ENCODE measurements around the gene THTPA.
"Not testable (repeated sequence)": the region's sequence is repeated elsewhere in the genome, so short reads cannot be mapped to it uniquely, and the experiment has no call there.

Gene THTPA

DNA sequence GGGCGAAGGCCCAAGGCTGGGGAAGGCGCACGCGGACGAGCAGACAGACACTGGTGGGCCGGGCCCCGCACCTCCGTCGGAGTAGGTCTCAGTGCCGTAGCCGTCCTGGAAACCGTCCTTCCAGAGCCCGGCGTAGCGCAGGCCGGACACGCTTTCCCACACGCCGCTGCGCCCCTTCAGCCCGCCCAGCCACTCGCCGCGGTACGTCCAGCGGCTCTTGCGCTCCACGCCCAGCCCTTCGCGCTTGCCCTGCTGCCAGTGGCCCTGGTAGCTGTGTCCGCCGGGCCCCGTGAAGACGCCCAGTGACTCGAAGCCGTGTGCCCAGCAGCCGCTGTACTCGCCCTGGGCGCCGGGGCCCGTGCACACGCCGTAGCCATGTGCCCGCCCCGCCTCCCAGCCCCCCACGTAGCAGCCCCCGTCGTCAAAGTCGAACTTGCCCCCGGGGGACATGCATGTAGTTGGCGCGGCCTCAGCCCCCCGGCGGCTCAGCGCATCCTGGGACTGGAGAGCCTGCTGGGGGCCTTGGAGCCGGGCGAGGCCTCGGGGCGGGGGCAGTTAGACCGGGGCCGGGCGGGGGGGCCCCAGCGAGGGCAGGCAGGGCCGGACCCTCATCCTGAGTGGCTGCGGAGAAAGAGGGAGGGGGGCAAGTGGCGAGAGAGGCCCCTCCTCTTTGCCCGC, 21.1 kb downstream of the THTPA start:
- peaks cover 57% of the 10 kb centered on the region for H3K27me3 Mint-ChIP-seq (ENCODE audit: low read depth)
- no peak overlapping the region for H3K27ac Mint-ChIP-seq
- H3K4me3 Mint-ChIP-seq: peak overlapping the region; percentile 2

DNA sequence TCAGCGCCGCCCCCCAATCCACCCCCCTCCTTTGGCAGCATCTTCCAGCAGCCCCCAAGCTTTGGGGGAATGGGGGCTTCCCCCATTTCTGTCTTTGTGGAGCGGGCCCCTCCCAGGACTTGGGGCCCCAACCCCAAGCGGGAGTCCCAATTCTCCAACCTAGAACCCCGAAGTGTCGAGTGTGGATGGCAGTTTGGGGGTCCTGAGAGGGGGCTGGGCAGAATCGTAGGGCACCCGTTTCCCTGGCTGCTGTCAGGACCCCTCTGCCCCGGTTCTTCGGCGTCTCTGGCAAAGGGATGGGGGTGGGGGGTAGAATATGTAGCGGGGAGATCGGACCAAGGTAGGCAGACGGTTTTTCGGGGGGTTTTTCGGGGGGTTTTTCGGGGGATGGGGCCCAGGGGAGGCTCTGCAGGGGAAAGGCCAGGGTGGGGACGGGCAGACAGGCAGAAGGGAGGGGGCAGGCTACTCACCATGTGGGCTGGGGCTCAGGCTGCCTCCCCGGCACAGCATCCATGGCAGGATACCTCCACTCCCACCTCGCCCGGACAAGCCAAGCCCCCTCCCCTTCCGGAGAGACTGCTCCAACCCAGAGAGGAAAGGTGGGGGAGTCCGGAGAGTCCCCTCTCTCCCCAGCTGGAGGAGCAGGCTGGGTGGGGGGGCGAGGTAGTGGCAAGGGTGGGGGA, 21.8 kb downstream of the THTPA start:
- H3K4me3 Mint-ChIP-seq: no peak overlapping the region
- no peaks in the 10 kb centered on the region for H3K36me3 Mint-ChIP-seq (ENCODE audit: low read depth)
- no peak overlapping the region for H3K27ac Mint-ChIP-seq
- H3K9me3 Mint-ChIP-seq: no peaks in the 10 kb centered on the region
- H3K27me3 Mint-ChIP-seq (ENCODE audit: low read depth): peaks cover 52% of the 10 kb centered on the region
- H3K4me1 Mint-ChIP-seq (ENCODE audit: low read depth): peaks cover 13% of the 10 kb centered on the region

More for the DNA sequence above, 21.1 kb downstream of the THTPA start:
- Mint-ChIP-seq H3K4me1 (ENCODE audit: low read depth) (peaks cover 18% of the 10 kb centered on the region), H3K36me3 (ENCODE audit: low read depth) (no peaks in the 10 kb centered on the region), H3K9me3 (no peaks in the 10 kb centered on the region)

DNA sequence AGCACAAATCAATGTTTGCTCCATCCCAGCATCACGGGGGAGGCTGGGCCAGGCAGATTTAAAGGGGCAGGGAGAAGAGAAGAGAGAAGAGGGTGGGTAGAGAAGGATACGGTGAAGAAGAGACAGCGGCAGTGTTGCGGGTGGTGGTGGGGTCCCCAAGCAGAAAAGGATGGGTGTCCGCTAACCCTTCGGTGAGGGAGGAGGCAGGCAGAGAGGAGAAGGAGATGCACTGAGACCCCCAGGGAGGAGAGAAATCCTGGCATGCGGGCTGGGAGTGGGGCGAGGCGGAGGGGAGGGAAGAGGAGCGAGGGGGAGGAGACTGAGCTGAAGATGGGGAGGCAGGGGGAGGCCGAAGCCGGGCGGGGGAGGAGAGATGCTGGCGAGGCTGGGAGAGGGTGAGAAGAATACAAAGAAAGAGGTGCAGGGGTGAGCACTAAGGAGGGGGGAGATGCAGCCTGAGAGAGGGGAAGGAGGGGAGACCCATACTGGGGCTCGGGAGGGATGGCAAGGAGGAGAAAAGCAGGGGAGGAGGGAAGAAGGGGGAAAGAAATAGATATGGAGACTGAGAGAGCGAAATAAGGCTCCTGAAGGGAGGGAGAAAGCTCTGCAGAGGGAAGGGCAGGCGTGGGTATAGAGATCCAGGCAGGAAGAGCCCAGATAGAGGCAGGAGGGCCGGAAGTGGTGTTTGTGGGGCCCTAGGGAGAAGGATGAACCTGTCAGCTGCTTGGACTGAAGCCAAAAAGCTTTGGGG, 22.7 kb downstream of the THTPA start, which contains the start of gene JPH4:
JPH4 (minus strand) TSS at position 231 of the 751 bp plus-strand sequence. CDS start 1,337 bp downstream, outside the sequence.
- Mint-ChIP-seq H3K4me3 (peak within 1 kb of the TSS; percentile 37), H3K9me3 (no peaks in the 10 kb centered on the region), H3K27ac (no peak within 1 kb of the TSS), H3K27me3 (ENCODE audit: low read depth) (peaks cover 48% of the 10 kb centered on the region), H3K4me1 (ENCODE audit: low read depth) (peaks cover 11% of the 10 kb centered on the region), H3K36me3 (ENCODE audit: low read depth) (no peaks in the 10 kb centered on the region)

DNA sequence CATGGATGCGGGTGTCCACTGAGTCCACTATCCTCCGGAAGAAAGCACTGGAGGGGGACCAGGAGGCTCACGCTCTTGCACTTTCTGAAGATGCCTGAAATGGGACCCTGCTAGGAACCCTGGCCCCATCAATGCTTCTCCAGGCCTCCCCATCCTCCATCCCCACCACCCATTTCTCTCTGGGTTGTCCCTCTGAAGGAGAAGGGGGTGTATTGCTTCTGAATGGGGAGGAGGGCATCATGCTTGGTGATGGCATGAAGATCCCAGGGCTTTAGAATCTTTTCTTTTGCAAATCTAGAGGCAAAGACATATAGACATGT, 23.2 kb downstream of the THTPA start:
- H3K36me3 Mint-ChIP-seq (ENCODE audit: low read depth): no peaks in the 10 kb centered on the region
- peaks cover 11% of the 10 kb centered on the region for H3K4me1 Mint-ChIP-seq (ENCODE audit: low read depth)
- H3K27me3 Mint-ChIP-seq (ENCODE audit: low read depth): peaks cover 48% of the 10 kb centered on the region
- no peaks in the 10 kb centered on the region for H3K9me3 Mint-ChIP-seq
- H3K27ac Mint-ChIP-seq: no peak overlapping the region
- H3K4me3 Mint-ChIP-seq: no peak overlapping the region

DNA sequence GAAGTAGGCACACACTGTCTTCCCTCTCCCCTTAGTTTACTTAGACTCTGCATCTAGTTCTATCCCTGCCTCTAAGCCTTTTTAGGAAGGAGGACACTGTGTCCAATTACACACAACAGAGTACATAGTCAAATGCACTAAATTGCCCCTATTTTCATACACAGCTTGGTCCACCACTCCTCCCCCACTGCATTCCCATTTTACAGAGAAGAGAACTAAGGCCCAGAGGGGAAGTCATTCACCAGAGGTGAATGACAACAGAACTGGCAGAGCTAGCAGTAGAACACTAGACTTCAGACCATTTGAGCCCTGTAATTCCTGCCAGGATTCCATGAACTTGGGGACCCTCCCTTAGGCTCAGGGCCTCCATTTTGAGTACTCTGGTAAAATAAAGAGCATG, 23.7 kb downstream of the THTPA start:
- H3K9me3 Mint-ChIP-seq: no peaks in the 10 kb centered on the region
- peaks cover 11% of the 10 kb centered on the region for H3K4me1 Mint-ChIP-seq (ENCODE audit: low read depth)
- H3K27ac Mint-ChIP-seq: no peak overlapping the region
- H3K4me3 Mint-ChIP-seq: no peak overlapping the region
- no peaks in the 10 kb centered on the region for H3K36me3 Mint-ChIP-seq (ENCODE audit: low read depth)
- H3K27me3 Mint-ChIP-seq (ENCODE audit: low read depth): peaks cover 43% of the 10 kb centered on the region

DNA sequence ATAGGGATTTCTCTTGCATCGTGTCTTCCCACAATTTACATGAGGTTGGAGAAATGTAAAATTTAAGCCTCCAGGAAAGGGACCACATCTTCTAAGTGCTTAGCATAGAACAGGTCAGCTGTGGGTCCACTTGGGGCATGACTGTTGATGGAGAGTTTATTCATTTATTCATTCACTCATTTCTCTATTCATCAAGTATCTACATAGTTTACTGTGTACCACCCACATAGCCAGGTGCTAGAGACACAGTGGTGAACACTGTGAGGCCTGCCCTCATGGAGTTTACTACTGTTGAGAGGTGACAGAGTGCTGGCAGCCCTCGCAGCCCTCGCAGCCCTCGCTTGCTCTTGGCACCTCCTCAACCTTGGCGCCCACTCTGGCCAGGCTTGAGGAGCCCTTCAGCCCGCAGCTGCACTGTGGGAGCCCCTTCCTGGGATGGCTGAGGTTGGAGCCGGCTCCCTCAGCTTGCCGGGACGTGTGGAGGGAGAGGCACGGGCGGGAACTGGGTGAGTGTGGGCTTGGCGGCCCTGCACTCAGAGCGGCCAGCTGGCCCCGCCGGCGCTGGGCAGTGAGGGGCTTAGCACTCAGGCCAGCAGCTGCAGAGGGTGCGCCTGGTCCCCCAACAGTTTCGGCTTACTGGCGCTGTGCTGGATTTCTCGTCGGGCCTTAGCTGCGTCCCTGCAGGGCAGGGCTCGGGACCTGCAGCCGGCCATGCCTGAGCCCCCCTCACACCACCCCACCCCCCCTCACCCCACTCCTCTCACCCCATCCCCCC, 24.3 kb downstream of the THTPA start:
- no peaks in the 10 kb centered on the region for H3K36me3 Mint-ChIP-seq (ENCODE audit: low read depth)
- H3K4me1 Mint-ChIP-seq (ENCODE audit: low read depth): peaks cover 11% of the 10 kb centered on the region
- peaks cover 37% of the 10 kb centered on the region for H3K27me3 Mint-ChIP-seq (ENCODE audit: low read depth)
- no peak overlapping the region for H3K4me3 Mint-ChIP-seq
- no peak overlapping the region for H3K27ac Mint-ChIP-seq
- no peaks in the 10 kb centered on the region for H3K9me3 Mint-ChIP-seq

DNA sequence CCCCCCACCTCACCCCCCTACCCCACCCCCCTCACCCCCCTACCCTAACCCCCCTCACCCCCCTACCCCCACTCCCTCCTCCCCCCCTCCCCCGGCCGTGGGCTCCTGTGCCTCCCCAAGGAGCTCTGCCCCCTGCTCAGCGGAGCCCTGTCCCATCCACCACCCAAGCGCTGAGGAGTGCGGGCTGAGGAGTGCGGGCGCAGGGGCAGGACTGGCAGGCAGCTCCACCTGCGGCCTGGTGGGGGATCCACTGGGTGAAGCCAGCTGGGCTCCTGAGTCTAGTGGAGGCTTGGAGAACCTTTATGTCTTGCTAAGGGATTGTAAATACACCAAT, 24.8 kb downstream of the THTPA start:
- Mint-ChIP-seq H3K27ac (no peak overlapping the region), H3K36me3 (ENCODE audit: low read depth) (no peaks in the 10 kb centered on the region), H3K4me3 (no peak overlapping the region), H3K9me3 (no peaks in the 10 kb centered on the region), H3K4me1 (ENCODE audit: low read depth) (peaks cover 11% of the 10 kb centered on the region), H3K27me3 (ENCODE audit: low read depth) (peaks cover 38% of the 10 kb centered on the region)

DNA sequence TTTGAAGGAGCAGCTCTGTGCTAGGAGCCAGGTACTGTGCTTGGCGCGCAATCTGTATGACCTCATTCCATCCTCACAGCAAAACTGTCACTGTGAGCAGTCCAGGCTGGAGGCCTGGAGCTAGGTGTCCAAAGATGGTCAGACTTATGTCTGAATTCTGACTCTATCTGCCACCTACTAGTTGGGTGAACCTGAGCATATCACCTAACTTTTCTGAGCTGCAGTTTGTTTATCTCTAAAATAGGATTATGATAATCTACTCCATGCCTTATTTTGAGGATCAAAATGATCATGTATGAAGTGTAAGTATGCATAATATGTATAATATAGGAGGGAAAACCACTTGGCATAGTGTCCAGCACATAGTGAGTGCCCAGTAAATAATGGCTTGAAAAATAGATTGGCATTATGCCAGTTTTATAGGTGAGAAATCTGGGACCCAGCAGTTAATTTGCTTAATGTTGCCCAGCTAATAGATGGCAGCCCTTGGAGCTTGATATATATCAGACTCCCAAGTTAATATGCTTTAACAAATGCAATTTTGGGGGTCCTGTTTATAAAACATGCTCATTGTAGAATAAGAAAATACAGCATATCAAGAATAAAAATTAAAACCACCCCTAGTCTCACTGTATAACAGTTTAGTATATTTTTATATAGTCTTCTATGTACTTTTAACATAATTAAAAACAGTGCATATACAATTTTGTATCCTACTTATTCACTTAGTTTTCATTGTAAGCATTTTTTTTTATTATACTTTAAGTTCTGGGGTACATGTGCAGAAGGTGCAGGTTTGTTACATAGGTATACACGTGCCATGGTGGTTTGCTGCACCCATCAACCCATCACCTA, 27.1 kb downstream of the THTPA start:
- peaks cover 22% of the 10 kb centered on the region for H3K27me3 Mint-ChIP-seq (ENCODE audit: low read depth)

DNA sequence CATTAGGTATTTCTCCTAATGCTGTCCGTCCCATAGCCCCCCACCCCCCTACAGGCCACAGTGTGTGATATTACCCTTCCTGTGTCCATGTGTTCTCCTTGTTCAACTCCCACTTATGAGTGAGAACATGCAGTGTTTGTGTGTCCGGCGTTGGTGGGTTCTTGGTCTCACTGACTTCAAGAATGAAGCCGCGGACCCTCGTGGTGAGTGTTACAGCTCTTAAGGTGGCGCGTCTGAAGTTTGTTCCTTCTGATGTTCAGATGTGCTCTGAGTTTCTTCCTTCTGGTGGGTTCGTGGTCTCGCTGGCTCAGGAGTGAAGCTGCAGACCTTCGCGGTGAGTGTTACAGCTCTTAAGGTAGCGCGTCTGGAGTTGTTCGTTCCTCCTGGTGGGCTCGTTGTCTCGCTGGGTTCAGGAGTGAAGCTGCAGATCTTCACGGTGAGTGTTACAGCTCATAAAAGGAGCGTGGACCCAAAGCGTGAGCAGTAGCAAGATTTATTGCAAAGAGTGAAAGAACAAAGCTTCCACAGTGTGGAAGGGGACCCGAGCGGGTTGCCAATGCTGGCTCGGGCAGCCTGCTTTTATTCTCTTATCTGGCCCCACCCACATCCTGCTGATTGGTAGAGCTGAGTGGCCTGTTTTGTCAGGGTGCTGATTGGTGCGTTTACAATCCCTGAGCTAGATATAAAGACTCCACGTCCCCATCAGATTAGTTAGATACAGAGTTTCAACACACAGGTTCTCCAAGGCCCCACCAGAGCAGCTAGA, 27.9 kb downstream of the THTPA start:
- H3K4me1 Mint-ChIP-seq (ENCODE audit: low read depth); H3K36me3 Mint-ChIP-seq (ENCODE audit: low read depth); H3K4me3 Mint-ChIP-seq; H3K27ac Mint-ChIP-seq; H3K9me3 Mint-ChIP-seq: not testable (repeated sequence)
- peaks cover 19% of the 10 kb centered on the region for H3K27me3 Mint-ChIP-seq (ENCODE audit: low read depth)

More for the DNA sequence above, 27.1 kb downstream of the THTPA start:
- Mint-ChIP-seq H3K9me3 (no peaks in the 10 kb centered on the region), H3K36me3 (ENCODE audit: low read depth) (no peaks in the 10 kb centered on the region), H3K4me1 (ENCODE audit: low read depth) (peaks cover 6% of the 10 kb centered on the region), H3K4me3 (no peak overlapping the region), H3K27ac (no peak overlapping the region)

DNA sequence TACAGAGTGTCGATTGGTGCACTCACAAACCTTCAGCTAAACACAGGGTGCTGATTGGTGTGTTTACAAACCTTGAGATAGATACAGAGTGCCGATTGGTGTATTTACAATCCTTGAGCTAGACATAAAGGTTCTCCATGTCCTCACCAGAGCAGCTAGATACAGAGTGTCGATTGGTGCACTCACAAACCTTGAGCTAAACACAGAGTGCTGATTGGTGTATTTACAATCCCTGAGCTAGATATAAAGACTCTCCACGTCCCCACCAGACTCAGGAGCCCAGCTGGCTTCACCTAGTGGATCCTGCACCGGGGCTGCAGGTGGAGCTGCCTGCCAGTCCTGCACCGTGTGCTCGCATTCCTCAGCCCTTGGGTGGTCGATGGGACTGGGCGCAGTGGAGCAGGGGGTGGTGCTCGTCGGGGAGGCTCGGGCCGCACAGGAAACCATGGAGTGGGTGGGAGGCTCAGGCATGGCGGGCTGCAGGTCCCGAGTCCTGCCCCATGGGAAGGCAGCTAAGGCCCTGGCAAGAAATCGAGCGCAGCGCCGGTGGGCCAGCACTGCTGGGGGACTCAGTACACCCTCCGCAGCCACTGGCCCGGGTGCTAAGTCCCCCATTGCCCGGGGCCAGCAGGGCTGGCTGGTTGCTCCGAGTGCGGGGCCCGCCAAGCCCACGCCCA, 28.6 kb downstream of the THTPA start:
- not testable (repeated sequence) for H3K36me3 Mint-ChIP-seq (ENCODE audit: low read depth); H3K4me1 Mint-ChIP-seq (ENCODE audit: low read depth)
- H3K27me3 Mint-ChIP-seq (ENCODE audit: low read depth): peaks cover 13% of the 10 kb centered on the region

DNA sequence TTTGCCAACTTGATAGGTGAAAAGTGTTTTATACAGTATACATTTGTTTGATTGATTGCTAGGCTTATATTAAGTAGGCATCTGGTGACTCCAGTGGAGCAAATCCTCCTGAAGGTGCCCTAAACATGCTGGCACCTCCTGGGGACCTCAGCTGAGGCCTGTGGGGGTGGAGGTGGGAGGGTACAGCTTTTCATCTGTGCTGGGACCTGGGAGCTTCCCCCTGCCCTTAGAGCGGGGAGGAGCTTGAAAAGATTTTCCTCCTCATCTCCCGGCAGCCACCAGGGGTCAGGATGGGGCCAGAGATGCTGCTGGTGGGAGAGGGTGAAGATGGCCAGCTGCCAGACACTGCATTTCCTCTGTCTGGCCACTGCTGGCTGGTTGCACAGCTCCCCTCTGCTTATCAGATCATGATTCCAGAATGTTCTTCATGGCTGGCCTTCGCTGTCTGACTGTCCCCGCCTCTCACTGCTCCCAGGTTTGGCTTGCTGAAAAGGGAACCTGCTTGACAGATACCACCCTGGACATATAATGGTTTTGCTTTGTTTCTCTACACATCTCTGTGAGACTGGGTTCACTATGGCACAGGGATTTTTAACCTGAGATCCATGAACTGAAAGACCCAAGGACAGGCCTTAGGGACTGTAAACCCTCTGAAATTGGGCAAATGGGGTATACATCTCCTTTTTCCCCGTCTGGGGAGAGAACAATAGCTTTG, 33.0 kb downstream of the THTPA start:
- Mint-ChIP-seq H3K36me3 (ENCODE audit: low read depth) (no peaks in the 10 kb centered on the region), H3K9me3 (no peaks in the 10 kb centered on the region), H3K27me3 (ENCODE audit: low read depth) (peaks cover 8% of the 10 kb centered on the region), H3K4me3 (no peak overlapping the region), H3K4me1 (ENCODE audit: low read depth) (peaks cover 2% of the 10 kb centered on the region), H3K27ac (no peak overlapping the region)

More for the DNA sequence above, 28.6 kb downstream of the THTPA start:
- H3K9me3 Mint-ChIP-seq, H3K27ac Mint-ChIP-seq, H3K4me3 Mint-ChIP-seq: not testable (repeated sequence)

DNA sequence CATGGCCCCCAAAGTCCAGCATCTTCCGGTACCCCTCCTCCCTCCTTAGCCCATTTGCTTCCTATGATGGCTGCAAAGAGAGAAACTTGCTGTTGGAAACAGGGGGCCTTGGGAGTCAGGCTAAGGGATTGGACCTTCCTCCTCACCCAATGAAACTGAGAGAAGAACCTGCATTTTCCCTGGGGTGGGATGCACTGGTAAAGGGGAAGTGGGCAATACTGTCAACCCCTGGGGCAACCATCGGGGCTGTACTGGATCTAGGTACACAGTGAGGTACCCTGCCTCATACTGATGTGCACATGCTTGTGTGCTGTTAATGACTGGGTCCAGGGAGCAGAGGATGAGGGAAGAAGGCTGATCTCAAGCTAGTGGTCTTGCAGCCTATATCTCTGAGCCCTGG, 33.5 kb downstream of the THTPA start:
- no peak overlapping the region for H3K27ac Mint-ChIP-seq
- peaks cover 8% of the 10 kb centered on the region for H3K27me3 Mint-ChIP-seq (ENCODE audit: low read depth)
- H3K4me1 Mint-ChIP-seq (ENCODE audit: low read depth): peaks cover 2% of the 10 kb centered on the region
- H3K36me3 Mint-ChIP-seq (ENCODE audit: low read depth): no peaks in the 10 kb centered on the region
- no peak overlapping the region for H3K4me3 Mint-ChIP-seq
- no peaks in the 10 kb centered on the region for H3K9me3 Mint-ChIP-seq
